ENCODE data around the gene CD53.

DNA sequence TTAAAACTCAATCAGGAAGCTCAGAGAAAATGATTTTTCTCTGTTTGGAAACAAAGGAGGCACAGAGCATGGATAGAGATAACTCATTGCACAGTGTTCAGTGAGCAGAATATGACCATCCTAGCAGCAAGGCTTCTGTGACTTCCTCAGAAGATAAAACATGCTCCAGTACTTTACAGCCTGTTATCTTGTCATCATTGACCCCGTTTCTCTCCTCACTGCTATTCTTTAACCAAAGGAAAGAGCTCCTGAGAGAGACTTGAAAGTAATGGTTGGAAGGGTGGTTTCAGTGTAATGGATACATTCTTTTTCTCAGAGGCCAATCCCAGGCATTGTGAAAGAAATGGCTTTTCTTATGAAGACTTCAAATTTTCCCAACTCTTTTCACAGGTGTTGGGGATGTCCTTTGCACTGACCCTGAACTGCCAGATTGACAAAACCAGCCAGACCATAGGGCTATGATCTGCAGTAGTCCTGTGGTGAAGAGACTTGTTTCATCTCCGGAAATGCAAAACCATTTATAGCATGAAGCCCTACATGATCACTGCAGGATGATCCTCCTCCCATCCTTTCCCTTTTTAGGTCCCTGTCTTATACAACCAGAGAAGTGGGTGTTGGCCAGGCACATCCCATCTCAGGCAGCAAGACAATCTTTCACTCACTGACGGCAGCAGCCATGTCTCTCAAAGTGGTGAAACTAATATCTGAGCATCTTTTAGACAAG, 25.9 kb downstream of the CD53 start:
- TF ChIP-seq, protein P1, sequence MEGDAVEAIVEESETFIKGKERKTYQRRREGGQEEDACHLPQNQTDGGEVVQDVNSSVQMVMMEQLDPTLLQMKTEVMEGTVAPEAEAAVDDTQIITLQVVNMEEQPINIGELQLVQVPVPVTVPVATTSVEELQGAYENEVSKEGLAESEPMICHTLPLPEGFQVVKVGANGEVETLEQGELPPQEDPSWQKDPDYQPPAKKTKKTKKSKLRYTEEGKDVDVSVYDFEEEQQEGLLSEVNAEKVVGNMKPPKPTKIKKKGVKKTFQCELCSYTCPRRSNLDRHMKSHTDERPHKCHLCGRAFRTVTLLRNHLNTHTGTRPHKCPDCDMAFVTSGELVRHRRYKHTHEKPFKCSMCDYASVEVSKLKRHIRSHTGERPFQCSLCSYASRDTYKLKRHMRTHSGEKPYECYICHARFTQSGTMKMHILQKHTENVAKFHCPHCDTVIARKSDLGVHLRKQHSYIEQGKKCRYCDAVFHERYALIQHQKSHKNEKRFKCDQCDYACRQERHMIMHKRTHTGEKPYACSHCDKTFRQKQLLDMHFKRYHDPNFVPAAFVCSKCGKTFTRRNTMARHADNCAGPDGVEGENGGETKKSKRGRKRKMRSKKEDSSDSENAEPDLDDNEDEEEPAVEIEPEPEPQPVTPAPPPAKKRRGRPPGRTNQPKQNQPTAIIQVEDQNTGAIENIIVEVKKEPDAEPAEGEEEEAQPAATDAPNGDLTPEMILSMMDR (IDR thresholded peaks at IDR 0.05; ENCODE audit: low read depth, low read length): no peak
- no peak for TF ChIP-seq EZH2phosphoT487 (IDR thresholded peaks at IDR 0.05; ENCODE audit: low read depth)
